HepG2 (cell line): Measurements from ENCODE around the gene AQP7. TPM values are rescaled to one million over a fixed set of nuclear protein-coding genes. Genes with fewer than 3 reads are reported as not detected.

Source experiments
- ATAC-seq: fragments of 200-7000 bp; cut with Tn5 transposase; 3 replicates; pipeline ENCODE4 v1.9.1; 2020; ENCODE audit warnings: mild to moderate bottlenecking, moderate library complexity
- BruUV-seq: library from RNA; stranded (reverse); fragments of 400-500 nt; replicated peaks from 2 replicates; lab custom pipeline; 2021; lab: Mats Ljungman, UMichigan
- CTCF ChIA-PET: fragments of 300-600 bp; formaldehyde crosslinking; extraction: SDS; loops from one replicate; lab custom pipeline; 2021; ENCODE audit warnings: low total read pairs, inconsistent platforms, low intra/inter-chr PET ratio; lab: Yijun Ruan, JAX
- POLR2A ChIA-PET: fragments of 350-600 bp; sonication (Branson Sonifier 250); formaldehyde crosslinking; loops from one replicate; lab custom pipeline; 2020; ENCODE audit warnings: antibody characterized with exemption, inconsistent platforms; lab: Yijun Ruan, JAX
- DNase-seq: peaks from one replicate; pipeline ENCODE4 v3.0.0-alpha.2; 2015; ENCODE audit warnings: low spot score
- FAIRE-seq: peaks from 3 replicates; lab custom pipeline; 2011; peaks lifted over from hg19 to GRCh38; lab: Jason Lieb, UNC
- H2AFZ ChIP-seq: one replicate; pipeline ENCODE4 v1.6.1; 2011; ENCODE audit warnings: low read length, inconsistent platforms
- H3K27ac ChIP-seq: fragments of 300-600 bp; 3 replicates; pipeline ENCODE4 v1.8.0; 2011; ENCODE audit warnings: mixed run types, mild to moderate bottlenecking, mixed read lengths, low read length, inconsistent platforms; ENCODE audit not compliant: insufficient read depth; ENCODE audit errors: extremely low read length
- H3K27me3 ChIP-seq, 2 experiments: fragments of 200-600 bp in 1 of 2; 2 replicates in 1 of 2; 3 replicates in 1 of 2; pipeline versions ENCODE4 v1.6.0 to v1.8.0; 2011; ENCODE audit warnings: low read length in 2 of 2, mild to moderate bottlenecking in 2 of 2, moderate library complexity in 2 of 2, inconsistent platforms in 1 of 2; ENCODE audit not compliant: insufficient read depth in 2 of 2, control insufficient read depth in 1 of 2
- H3K36me3 ChIP-seq, 2 experiments: fragments of 200-600 bp in 1 of 2; replicated peaks in 1 of 2; 2 replicates in 1 of 2; 3 replicates in 1 of 2; pipeline versions ENCODE4 v1.5.1 to v1.8.0; 2011; ENCODE audit warnings: low read length in 2 of 2, inconsistent platforms in 1 of 2; ENCODE audit not compliant: insufficient read depth in 2 of 2, control insufficient read depth in 1 of 2
- H3K4me1 ChIP-seq: 2 replicates; pipeline ENCODE4 v1.5.1; 2012; ENCODE audit warnings: low read length, inconsistent platforms; ENCODE audit not compliant: insufficient read depth
- H3K4me2 ChIP-seq: 2 replicates; pipeline ENCODE4 v1.6.0; 2011; ENCODE audit warnings: low read depth, low read length, inconsistent platforms
- H3K4me3 ChIP-seq, 3 experiments: fragments of 200-600 bp in 1 of 3; sonication (generic), shearing (Covaris generic) in 1 of 3; replicated peaks in 1 of 3; 2 replicates each; pipeline ENCODE4 v1.5.1; 2011 to 2016; ENCODE audit warnings: low read length in 3 of 3, inconsistent platforms in 2 of 3, low read depth in 2 of 3, mild to moderate bottlenecking in 2 of 3, control low read depth in 1 of 3, mixed read lengths in 1 of 3; ENCODE audit not compliant: insufficient read depth in 1 of 3
- H3K79me2 ChIP-seq: one replicate; pipeline ENCODE4 v1.6.1; 2011; ENCODE audit warnings: low read length, inconsistent platforms; ENCODE audit not compliant: insufficient read depth
- H3K9ac ChIP-seq: 2 replicates; pipeline ENCODE4 v1.6.0; 2011; ENCODE audit warnings: mild to moderate bottlenecking, low read depth, low read length, inconsistent platforms; ENCODE audit not compliant: insufficient read depth
- H3K9me3 ChIP-seq: 2 replicates; pipeline ENCODE4 v1.5.1; 2012; ENCODE audit warnings: mild to moderate bottlenecking, low read length
- H4K20me1 ChIP-seq: 2 replicates; pipeline ENCODE4 v1.6.0; 2011; ENCODE audit warnings: inconsistent platforms, mild to moderate bottlenecking, low read length, moderate library complexity; ENCODE audit not compliant: insufficient read depth
- CAMTA2 ChIP-seq: sonication (generic); formaldehyde crosslinking; IDR thresholded peaks from 2 replicates; pipeline ENCODE4 v1.4.0; 2020; ENCODE audit warnings: mild to moderate bottlenecking, missing genetic modification reagents, borderline replicate concordance
- HNF4G ChIP-seq, 2 experiments: sonication (generic) in 1 of 2; formaldehyde crosslinking in 1 of 2; IDR thresholded peaks; 2 replicates each; pipeline versions ENCODE4 v1.4.0 to v1.6.1; 2011 to 2020; ENCODE audit warnings: borderline replicate concordance in 2 of 2, low read depth in 2 of 2, mild to moderate bottlenecking in 2 of 2, low read length in 1 of 2, missing genetic modification reagents in 1 of 2, moderate library complexity in 1 of 2
- KMT2B ChIP-seq: IDR thresholded peaks from 2 replicates; pipeline ENCODE4 v1.6.1; 2016; ENCODE audit warnings: missing genetic modification reagents, missing compliant biosample characterization
- SKI ChIP-seq: fragments of 450-650 bp; IDR thresholded peaks from one replicate; pipeline ENCODE4 v1.6.1; 2018; ENCODE audit warnings: mild to moderate bottlenecking; ENCODE audit not compliant: partially characterized antibody
- SYNCRIP ChIP-seq: fragments of 200-400 bp; formaldehyde crosslinking; IDR thresholded peaks from 2 replicates; pipeline ENCODE4 v1.6.1; 2018; ENCODE audit warnings: mild to moderate bottlenecking, low read depth, low read length; ENCODE audit not compliant: insufficient read depth
- TAF15 ChIP-seq: fragments of 200-400 bp; formaldehyde crosslinking; IDR thresholded peaks from one replicate; pipeline ENCODE4 v1.6.1; 2018; ENCODE audit warnings: mild to moderate bottlenecking, low read depth, low read length; ENCODE audit not compliant: poor library complexity, severe bottlenecking
- ZBTB8A ChIP-seq: sonication (generic); formaldehyde crosslinking; IDR thresholded peaks from 2 replicates; pipeline ENCODE4 v1.4.0; 2020; ENCODE audit warnings: mild to moderate bottlenecking, low read depth, missing genetic modification reagents, borderline replicate concordance
- ZNF530 ChIP-seq: sonication (generic); formaldehyde crosslinking; IDR thresholded peaks from 2 replicates; pipeline ENCODE4 v1.5.0; 2020; ENCODE audit warnings: low read depth, mild to moderate bottlenecking, missing genetic modification reagents
- ZNF543 ChIP-seq: sonication (generic); formaldehyde crosslinking; IDR thresholded peaks from 2 replicates; pipeline ENCODE4 v1.4.0; 2020; ENCODE audit warnings: mild to moderate bottlenecking, missing genetic modification reagents
- ZNF569 ChIP-seq: sonication (generic); formaldehyde crosslinking; IDR thresholded peaks from 2 replicates; pipeline ENCODE4 v1.5.0; 2020; ENCODE audit warnings: mild to moderate bottlenecking, missing genetic modification reagents, moderate library complexity, borderline replicate concordance
- WGBS: methylation state at CpG from one replicate; pipeline ENCODE4 v1.1.6; 2017; ENCODE audit warnings: low lambda C conversion rate; 5-methylcytosine and 5-hydroxymethylcytosine counted together
- in situ Hi-C: cut with HindIII; loops from 2 replicates; pipeline ENCODE4 v1.10.0; 2017; ENCODE audit warnings: low pct_unique_long_range_greater_than_20kb; ENCODE audit not compliant: extremely low pct_ligation_motif_present
- intact Hi-C: fragments of 100-400 bp; cut with micrococcal nuclease; formaldehyde crosslinking; loops from one replicate; pipeline ENCODE4 v1.10.0; 2022; ENCODE audit not compliant: unreplicated experiment
- polyA plus RNA-seq, 8 experiments: library from polyadenylated mRNA; depleted of rRNA in 3 of 8; stranded (reverse) in 7 of 8; unstranded in 1 of 8; fragments of >200 nt; fragmentation: Illumina TruSeq in 4 of 8; extraction: Trizol in 4 of 8; gene quantifications; 2 replicates each; pipeline versions ENCODE4 v1.2.1 to v1.2.3, GENCODE V29; 2011 to 2016; ENCODE audit warnings: low read depth in 4 of 8, missing spikeins in 1 of 8, mixed read lengths in 1 of 8; ENCODE audit not compliant: insufficient read depth in 1 of 8
- total RNA-seq, 5 experiments: library from RNA; depleted of rRNA; stranded (reverse); fragments of >200 nt; fragmentation: Illumina TruSeq; extraction: Trizol; gene quantifications; 2 replicates each; pipeline ENCODE4 v1.2.3, GENCODE V29; 2016; ENCODE audit warnings: low read depth in 1 of 5
- TF ChIP-seq, protein P1 (sequence below): sonication (generic); formaldehyde crosslinking; conservative IDR thresholded peaks from 2 replicates; pipeline ENCODE4 v1.5.0; 2020; ENCODE audit warnings: missing genetic modification reagents
- TF ChIP-seq, protein P2 (sequence below): sonication (generic); formaldehyde crosslinking; IDR thresholded peaks from 2 replicates; pipeline ENCODE4 v1.4.0; 2020; ENCODE audit warnings: missing genetic modification reagents; ENCODE audit errors: not compliant biosample characterization

AQP7 gene
- total and polyA plus RNA-seq, 2 of the 13 experiments (the other 11 are each of a cell fraction or from before 2014, with no cell fraction given) = 1.9 to 2.1 TPM

DNA sequence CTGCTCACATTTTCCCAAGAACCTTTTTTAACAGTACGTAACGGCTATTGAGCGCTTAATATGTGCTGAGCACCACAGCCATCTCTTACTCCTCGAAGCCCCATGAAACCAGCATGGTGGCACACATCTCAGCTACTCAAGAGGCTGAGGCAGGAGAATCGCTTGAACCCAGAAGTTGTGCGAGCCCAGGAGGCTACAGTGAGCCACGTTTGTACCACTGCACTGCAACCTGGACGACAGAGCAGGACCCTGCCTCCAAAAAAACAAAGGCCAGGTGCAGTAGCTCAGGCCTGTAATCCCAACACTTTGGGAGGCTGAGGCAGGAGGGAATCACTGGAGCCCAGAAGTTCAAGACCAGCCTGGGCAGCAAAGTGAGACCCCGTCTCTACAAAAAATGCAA, 28.2 kb downstream of the AQP7 start:
- ATAC-seq (no peak), FAIRE-seq (no peak), DNase-seq (no peak)
- no peak for TF ChIP-seq ZNF569 (CRISPR knock-in tag)
- TF ChIP-seq ZNF543 = no peak
- ChIA-PET CTCF (interaction anchor here (0.8 to 2.8 kb wide), 5 partner anchors 29 to 348 kb away, joined by 4 to 11 read pairs (median 11); no protein-coding TSS in a partner anchor), POLR2A (interaction anchor here (1.2 kb wide), 1 partner anchor 17 kb away, joined by 3 read pairs; no protein-coding TSS in a partner anchor)
- Histone ChIP-seq H3K36me3 (peaks cover 1 to 13% of the 10 kb centered on the region in 2 experiments; a peak in 4 of 5 replicates), H2AFZ (no peak overlapping the region), H3K9ac (no peak overlapping the region), H4K20me1 (no peaks in the 10 kb centered on the region), H3K27me3 (no peaks in the 10 kb centered on the region), H3K4me2 (no peak overlapping the region), H3K9me3 (no peaks in the 10 kb centered on the region), H3K4me3 (no peak overlapping the region), H3K79me2 (no peaks in the 10 kb centered on the region), H3K27ac (no peak overlapping the region), H3K4me1 (peaks cover 28% of the 10 kb centered on the region)
- BruUV-seq = no TSS peak
- in situ Hi-C loops = loop anchor here (10.0 kb wide), 1 partner anchor 91 kb away; no protein-coding TSS in a partner anchor
- 81% methylated on average over 9 of the region's 9 CpGs for WGBS
- intact Hi-C loops = no loop called here

DNA sequence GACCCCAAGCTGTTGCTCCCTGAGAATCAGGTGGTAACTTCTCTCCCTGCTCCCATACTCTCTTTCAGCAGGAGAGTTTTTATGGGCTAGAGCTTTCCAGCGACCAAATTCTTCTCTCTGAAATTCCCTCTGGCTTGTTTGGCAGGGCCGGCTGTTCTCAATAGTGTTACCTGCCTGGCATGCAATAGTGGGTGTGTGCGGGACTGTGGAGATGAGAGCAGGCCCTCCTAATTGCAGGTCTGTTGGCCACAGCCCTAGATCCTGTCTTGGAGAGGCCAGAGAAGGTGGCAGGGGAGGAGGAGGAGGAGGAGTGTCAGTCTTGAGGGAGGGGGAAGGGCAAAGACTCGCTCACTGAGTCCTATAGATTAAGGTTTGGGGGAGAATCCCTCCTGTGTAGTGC, 29.5 kb downstream of the AQP7 start:
- no peak overlapping the region for H3K27ac ChIP-seq
- H3K79me2 ChIP-seq = no peaks in the 10 kb centered on the region
- no peak overlapping the region for H3K4me3 ChIP-seq
- ChIA-PET CTCF (no interaction called here), POLR2A (no interaction called here)
- H3K36me3 ChIP-seq = peaks cover 3 to 18% of the 10 kb centered on the region in 2 experiments
- no peak overlapping the region for H2AFZ ChIP-seq
- H3K9me3 ChIP-seq = no peaks in the 10 kb centered on the region
- no peak for DNase-seq
- TF ChIP-seq CAMTA2 (CRISPR knock-in tag) (no peak), TAF15 (no peak), ZNF530 (CRISPR knock-in tag) (no peak), HNF4G (IDR thresholded peaks at IDR 0.05; ENCODE audit: borderline replicate concordance, low read depth, low read length) (no peak), HNF4G (CRISPR knock-in tag; IDR thresholded peaks at IDR 0.05; ENCODE audit: borderline replicate concordance, low read depth) (no peak), SKI (no peak), SYNCRIP (no peak), KMT2B (no peak), ZBTB8A (CRISPR knock-in tag) (no peak)
- TF ChIP-seq, protein P1, sequence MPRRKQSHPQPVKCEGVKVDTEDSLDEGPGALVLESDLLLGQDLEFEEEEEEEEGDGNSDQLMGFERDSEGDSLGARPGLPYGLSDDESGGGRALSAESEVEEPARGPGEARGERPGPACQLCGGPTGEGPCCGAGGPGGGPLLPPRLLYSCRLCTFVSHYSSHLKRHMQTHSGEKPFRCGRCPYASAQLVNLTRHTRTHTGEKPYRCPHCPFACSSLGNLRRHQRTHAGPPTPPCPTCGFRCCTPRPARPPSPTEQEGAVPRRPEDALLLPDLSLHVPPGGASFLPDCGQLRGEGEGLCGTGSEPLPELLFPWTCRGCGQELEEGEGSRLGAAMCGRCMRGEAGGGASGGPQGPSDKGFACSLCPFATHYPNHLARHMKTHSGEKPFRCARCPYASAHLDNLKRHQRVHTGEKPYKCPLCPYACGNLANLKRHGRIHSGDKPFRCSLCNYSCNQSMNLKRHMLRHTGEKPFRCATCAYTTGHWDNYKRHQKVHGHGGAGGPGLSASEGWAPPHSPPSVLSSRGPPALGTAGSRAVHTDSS = no peak
- TF ChIP-seq, protein P2, sequence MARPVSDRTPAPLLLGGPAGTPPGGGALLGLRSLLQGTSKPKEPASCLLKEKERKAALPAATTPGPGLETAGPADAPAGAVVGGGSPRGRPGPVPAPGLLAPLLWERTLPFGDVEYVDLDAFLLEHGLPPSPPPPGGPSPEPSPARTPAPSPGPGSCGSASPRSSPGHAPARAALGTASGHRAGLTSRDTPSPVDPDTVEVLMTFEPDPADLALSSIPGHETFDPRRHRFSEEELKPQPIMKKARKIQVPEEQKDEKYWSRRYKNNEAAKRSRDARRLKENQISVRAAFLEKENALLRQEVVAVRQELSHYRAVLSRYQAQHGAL (CRISPR knock-in tag) = no peak
- in situ Hi-C loops = loop anchor here (10.0 kb wide), 1 partner anchor 92 kb away; no protein-coding TSS in a partner anchor
- no peak for FAIRE-seq
- no TSS peak for BruUV-seq
- no peak overlapping the region for H3K9ac ChIP-seq
- no peak overlapping the region for H3K4me2 ChIP-seq
- H3K27me3 ChIP-seq = no peaks in the 10 kb centered on the region
- intact Hi-C loops = no loop called here
- no peak for ATAC-seq
- H3K4me1 ChIP-seq = peaks cover 28% of the 10 kb centered on the region
- H4K20me1 ChIP-seq = no peaks in the 10 kb centered on the region
- 90% methylated on average over 3 of the region's 4 CpGs for WGBS
